ENCODE data around the gene RFX7.
"Not testable (repeated sequence)": the region's sequence is repeated elsewhere in the genome, so short reads cannot be mapped to it uniquely, and the experiment has no call there.

- TF ChIP-seq ZSCAN30 (tag by site-specific recombination; IDR thresholded peaks at IDR 0.05); ZNF335 (tag by site-specific recombination; conservative IDR thresholded peaks at IDR 0.05); ZNF202 (tag by site-specific recombination; IDR thresholded peaks at IDR 0.05; ENCODE audit: borderline replicate concordance); KLF9 (tag by site-specific recombination; IDR thresholded peaks at IDR 0.05; ENCODE audit: low read depth); ZNF660 (tag by site-specific recombination; IDR thresholded peaks at IDR 0.05); TCF7L2 (IDR thresholded peaks at IDR 0.05; ENCODE audit: borderline replicate concordance, low read depth, low read length); ZNF274 (IDR thresholded peaks at IDR 0.05; ENCODE audit: low read length); ZNF274 (tag by site-specific recombination; IDR thresholded peaks at IDR 0.05; ENCODE audit: borderline replicate concordance); ZNF48 (tag by site-specific recombination; IDR thresholded peaks at IDR 0.05); ZNF350 (tag by site-specific recombination; IDR thresholded peaks at IDR 0.05): not testable (repeated sequence)
These were observed 13.6 kb upstream of the RFX7 start for GRCh38 chr15:56257306-56257705.

All from HEK293 (cell line).